HepG2 (cell line): ENCODE measurements around the gene TPM1. TPM values are rescaled to one million over a fixed set of nuclear protein-coding genes. Genes with fewer than 3 reads are reported as not detected.

Source experiments
- GTF2F1 ChIP-seq: fragments of 150-350 bp; IDR thresholded peaks from 2 replicates; pipeline ENCODE4 v1.6.1; 2014; ENCODE audit warnings: low read length
- HNF1B ChIP-seq: sonication (generic); formaldehyde crosslinking; IDR thresholded peaks from 2 replicates; pipeline ENCODE4 v1.5.1; 2020; ENCODE audit warnings: mild to moderate bottlenecking, moderate library complexity, missing genetic modification reagents
- HNRNPK ChIP-seq: fragments of 200-400 bp; formaldehyde crosslinking; IDR thresholded peaks from 2 replicates; pipeline ENCODE4 v1.6.1; 2018; ENCODE audit warnings: low read length, low read depth, moderate library complexity, mild to moderate bottlenecking; ENCODE audit not compliant: poor library complexity, severe bottlenecking
- NR0B2 ChIP-seq: sonication (generic); formaldehyde crosslinking; IDR thresholded peaks from 2 replicates; pipeline ENCODE4 v1.4.0; 2020; ENCODE audit warnings: mild to moderate bottlenecking, missing genetic modification reagents
- ONECUT2 ChIP-seq: sonication (generic); formaldehyde crosslinking; IDR thresholded peaks from 2 replicates; pipeline ENCODE4 v1.4.0; 2020; ENCODE audit warnings: missing genetic modification reagents
- PHF21A ChIP-seq: sonication (generic); formaldehyde crosslinking; IDR thresholded peaks from 2 replicates; pipeline ENCODE4 v1.5.0; 2020; ENCODE audit warnings: mild to moderate bottlenecking, missing genetic modification reagents
- RXRB ChIP-seq: IDR thresholded peaks from 2 replicates; pipeline ENCODE4 v1.6.1; 2016; ENCODE audit warnings: borderline replicate concordance, missing genetic modification reagents, missing compliant biosample characterization
- SOX13 ChIP-seq, 3 experiments: fragments of 450-650 bp in 1 of 3; sonication (generic) in 1 of 3; formaldehyde crosslinking in 1 of 3; IDR thresholded peaks in 2 of 3; conservative IDR thresholded peaks in 1 of 3; 2 replicates each; pipeline versions ENCODE4 v1.5.0 to v1.6.1; 2016 to 2020; ENCODE audit warnings: antibody characterized with exemption in 1 of 3, mild to moderate bottlenecking in 1 of 3, missing compliant biosample characterization in 1 of 3, missing genetic modification reagents in 1 of 3, moderate library complexity in 1 of 3
- SOX5 ChIP-seq: IDR thresholded peaks from 2 replicates; pipeline ENCODE4 v1.6.1; 2016; ENCODE audit warnings: borderline replicate concordance
- THAP11 ChIP-seq: IDR thresholded peaks from 2 replicates; pipeline ENCODE4 v1.6.1; 2016; ENCODE audit warnings: missing biosample characterization, missing genetic modification reagents
- TRIM24 ChIP-seq: sonication (generic); formaldehyde crosslinking; IDR thresholded peaks from 2 replicates; pipeline ENCODE4 v1.8.0; 2022; ENCODE audit warnings: mild to moderate bottlenecking, missing genetic modification reagents
- XRCC5 ChIP-seq: fragments of 200-400 bp; formaldehyde crosslinking; optimal IDR thresholded peaks from 2 replicates; pipeline ENCODE3; 2017; ENCODE audit warnings: mild to moderate bottlenecking, low read length
- ZBTB37 ChIP-seq: sonication (generic); formaldehyde crosslinking; IDR thresholded peaks from 2 replicates; pipeline ENCODE4 v1.4.0; 2020; ENCODE audit warnings: mild to moderate bottlenecking, missing genetic modification reagents
- ZNF264 ChIP-seq: sonication (generic); formaldehyde crosslinking; IDR thresholded peaks from 2 replicates; pipeline ENCODE4 v1.4.0; 2020; ENCODE audit warnings: missing genetic modification reagents
- ZNF329 ChIP-seq: sonication (generic); formaldehyde crosslinking; IDR thresholded peaks from 2 replicates; pipeline ENCODE4 v1.9.0; 2021; ENCODE audit warnings: low read depth, mild to moderate bottlenecking, missing genetic modification reagents
- ZNF33A ChIP-seq: sonication (generic); formaldehyde crosslinking; IDR thresholded peaks from 2 replicates; pipeline ENCODE4 v1.5.1; 2020; ENCODE audit warnings: missing genetic modification reagents, mild to moderate bottlenecking, moderate library complexity, borderline replicate concordance
- ZNF460 ChIP-seq: sonication (generic); formaldehyde crosslinking; IDR thresholded peaks from 2 replicates; pipeline ENCODE4 v1.5.1; 2020; ENCODE audit warnings: missing genetic modification reagents, mild to moderate bottlenecking, borderline replicate concordance
- ZNF644 ChIP-seq: IDR thresholded peaks from 2 replicates; pipeline ENCODE4 v1.6.1; 2016; ENCODE audit warnings: low read depth
- ZNF709 ChIP-seq: sonication (generic); formaldehyde crosslinking; IDR thresholded peaks from 2 replicates; pipeline ENCODE4 v1.5.0; 2020; ENCODE audit warnings: mild to moderate bottlenecking, missing genetic modification reagents
- ZNF746 ChIP-seq: sonication (generic); formaldehyde crosslinking; IDR thresholded peaks from 2 replicates; pipeline ENCODE4 v1.8.0; 2022; ENCODE audit warnings: mild to moderate bottlenecking, missing genetic modification reagents
- polyA plus RNA-seq, 8 experiments: library from polyadenylated mRNA; depleted of rRNA in 3 of 8; stranded (reverse) in 7 of 8; unstranded in 1 of 8; fragments of >200 nt; fragmentation: Illumina TruSeq in 4 of 8; extraction: Trizol in 4 of 8; gene quantifications; 2 replicates each; pipeline versions ENCODE4 v1.2.1 to v1.2.3, GENCODE V29; 2011 to 2016; ENCODE audit warnings: low read depth in 4 of 8, missing spikeins in 1 of 8, mixed read lengths in 1 of 8; ENCODE audit not compliant: insufficient read depth in 1 of 8
- total RNA-seq, 5 experiments: library from RNA; depleted of rRNA; stranded (reverse); fragments of >200 nt; fragmentation: Illumina TruSeq; extraction: Trizol; gene quantifications; 2 replicates each; pipeline ENCODE4 v1.2.3, GENCODE V29; 2016; ENCODE audit warnings: low read depth in 1 of 5
- TF ChIP-seq, protein P1 (sequence below): sonication (generic); formaldehyde crosslinking; IDR thresholded peaks from 2 replicates; pipeline ENCODE4 v1.4.0; 2020; ENCODE audit warnings: mild to moderate bottlenecking, missing genetic modification reagents

Gene TPM1
- total and polyA plus RNA-seq, 2 of the 13 experiments (the other 11 are each of a cell fraction or from before 2014, with no cell fraction given) = 98.9 to 109 TPM

DNA sequence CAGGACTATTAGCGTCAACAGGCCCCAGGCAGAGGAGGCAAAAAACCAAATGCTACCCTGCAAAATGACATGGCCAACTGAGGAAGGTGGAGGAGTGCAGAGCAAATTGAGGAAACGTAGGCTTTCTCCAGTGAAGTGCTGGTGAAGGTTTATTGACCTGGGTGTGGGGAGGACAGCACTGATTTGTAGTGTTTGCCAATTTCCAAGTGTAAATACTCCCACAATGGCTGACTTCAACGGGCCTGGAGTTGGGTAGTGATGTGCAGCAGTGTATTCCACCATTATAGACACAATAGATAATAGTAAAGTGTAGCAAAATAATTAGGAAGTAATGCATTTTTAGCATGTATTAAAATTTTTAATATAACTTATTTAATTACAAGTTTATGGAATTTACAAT, 32.2 kb upstream of the TPM1 start (continued):
- TF ChIP-seq ZNF264 (CRISPR knock-in tag) (no peak), TRIM24 (no peak), PHF21A (peak; percentile 78), HNF1B (CRISPR knock-in tag) (no peak), SOX13 (IDR thresholded peaks at IDR 0.05) (no peak), SOX13 (CRISPR knock-in tag; conservative IDR thresholded peaks at IDR 0.05 in 1 of 2, IDR thresholded peaks at IDR 0.05 in 1 of 2) (peak in 1 of 2 experiments; percentile 43; a peak in 1 of 4 replicates), HNRNPK (no peak), XRCC5 (no peak), ZBTB37 (CRISPR knock-in tag) (no peak), ZNF33A (no peak), ZNF709 (no peak), ONECUT2 (CRISPR knock-in tag) (peak; percentile 63), ZNF460 (no peak), ZNF644 (CRISPR knock-in tag) (0 out of 2 replicates have a peak, but pooled peaks have one; percentile 28), RXRB (CRISPR knock-in tag) (0 out of 2 replicates have a peak, but pooled peaks have one; percentile 28), SOX5 (0 out of 2 replicates have a peak, but pooled peaks have one; percentile 10), ZNF746 (CRISPR knock-in tag) (no peak), NR0B2 (no peak), GTF2F1 (no peak), ZNF329 (CRISPR knock-in tag) (no peak), THAP11 (no peak; the same call in 1 of the 2 replicates)
- TF ChIP-seq, protein P1, sequence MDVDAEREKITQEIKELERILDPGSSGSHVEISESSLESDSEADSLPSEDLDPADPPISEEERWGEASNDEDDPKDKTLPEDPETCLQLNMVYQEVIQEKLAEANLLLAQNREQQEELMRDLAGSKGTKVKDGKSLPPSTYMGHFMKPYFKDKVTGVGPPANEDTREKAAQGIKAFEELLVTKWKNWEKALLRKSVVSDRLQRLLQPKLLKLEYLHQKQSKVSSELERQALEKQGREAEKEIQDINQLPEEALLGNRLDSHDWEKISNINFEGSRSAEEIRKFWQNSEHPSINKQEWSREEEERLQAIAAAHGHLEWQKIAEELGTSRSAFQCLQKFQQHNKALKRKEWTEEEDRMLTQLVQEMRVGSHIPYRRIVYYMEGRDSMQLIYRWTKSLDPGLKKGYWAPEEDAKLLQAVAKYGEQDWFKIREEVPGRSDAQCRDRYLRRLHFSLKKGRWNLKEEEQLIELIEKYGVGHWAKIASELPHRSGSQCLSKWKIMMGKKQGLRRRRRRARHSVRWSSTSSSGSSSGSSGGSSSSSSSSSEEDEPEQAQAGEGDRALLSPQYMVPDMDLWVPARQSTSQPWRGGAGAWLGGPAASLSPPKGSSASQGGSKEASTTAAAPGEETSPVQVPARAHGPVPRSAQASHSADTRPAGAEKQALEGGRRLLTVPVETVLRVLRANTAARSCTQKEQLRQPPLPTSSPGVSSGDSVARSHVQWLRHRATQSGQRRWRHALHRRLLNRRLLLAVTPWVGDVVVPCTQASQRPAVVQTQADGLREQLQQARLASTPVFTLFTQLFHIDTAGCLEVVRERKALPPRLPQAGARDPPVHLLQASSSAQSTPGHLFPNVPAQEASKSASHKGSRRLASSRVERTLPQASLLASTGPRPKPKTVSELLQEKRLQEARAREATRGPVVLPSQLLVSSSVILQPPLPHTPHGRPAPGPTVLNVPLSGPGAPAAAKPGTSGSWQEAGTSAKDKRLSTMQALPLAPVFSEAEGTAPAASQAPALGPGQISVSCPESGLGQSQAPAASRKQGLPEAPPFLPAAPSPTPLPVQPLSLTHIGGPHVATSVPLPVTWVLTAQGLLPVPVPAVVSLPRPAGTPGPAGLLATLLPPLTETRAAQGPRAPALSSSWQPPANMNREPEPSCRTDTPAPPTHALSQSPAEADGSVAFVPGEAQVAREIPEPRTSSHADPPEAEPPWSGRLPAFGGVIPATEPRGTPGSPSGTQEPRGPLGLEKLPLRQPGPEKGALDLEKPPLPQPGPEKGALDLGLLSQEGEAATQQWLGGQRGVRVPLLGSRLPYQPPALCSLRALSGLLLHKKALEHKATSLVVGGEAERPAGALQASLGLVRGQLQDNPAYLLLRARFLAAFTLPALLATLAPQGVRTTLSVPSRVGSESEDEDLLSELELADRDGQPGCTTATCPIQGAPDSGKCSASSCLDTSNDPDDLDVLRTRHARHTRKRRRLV (CRISPR knock-in tag) = no peak
